HepG2 (cell line): ENCODE data around the gene FAM229B. TPM values are rescaled to one million over a fixed set of nuclear protein-coding genes. Genes with fewer than 3 reads are reported as not detected.

Experiments used
- AKAP8 ChIP-seq: sonication (generic); formaldehyde crosslinking; IDR thresholded peaks from 2 replicates; pipeline ENCODE4 v1.5.1; 2020; ENCODE audit warnings: mild to moderate bottlenecking, missing genetic modification reagents
- ATRX ChIP-seq: sonication (generic); formaldehyde crosslinking; IDR thresholded peaks from 2 replicates; pipeline ENCODE4 v1.4.0; 2020; ENCODE audit warnings: missing genetic modification reagents, borderline replicate concordance
- CREB1 ChIP-seq, 2 experiments: fragments of 450-650 bp in 1 of 2; IDR thresholded peaks; 2 replicates each; pipeline ENCODE4 v1.6.1; 2016 to 2017; ENCODE audit warnings: control low read depth in 1 of 2, mild to moderate bottlenecking in 1 of 2, missing compliant biosample characterization in 1 of 2, missing genetic modification characterization in 1 of 2
- DNMT1 ChIP-seq: sonication (generic); formaldehyde crosslinking; IDR thresholded peaks from 2 replicates; pipeline ENCODE4 v1.5.1; 2020; ENCODE audit warnings: mild to moderate bottlenecking, missing genetic modification reagents
- ELF1 ChIP-seq: sonication (generic); formaldehyde crosslinking; IDR thresholded peaks from 2 replicates; pipeline ENCODE4 v1.4.0; 2020; ENCODE audit warnings: missing genetic modification reagents
- HMG20A ChIP-seq: IDR thresholded peaks from 2 replicates; pipeline ENCODE4 v1.6.1; 2016; ENCODE audit warnings: borderline replicate concordance
- NR2F6 ChIP-seq, 2 experiments: IDR thresholded peaks; 2 replicates each; pipeline ENCODE4 v1.6.1; 2016; ENCODE audit warnings: antibody characterized with exemption in 1 of 2, mild to moderate bottlenecking in 1 of 2
- ONECUT2 ChIP-seq: sonication (generic); formaldehyde crosslinking; IDR thresholded peaks from 2 replicates; pipeline ENCODE4 v1.4.0; 2020; ENCODE audit warnings: missing genetic modification reagents
- RAD21 ChIP-seq: fragments of 450-650 bp; formaldehyde crosslinking; IDR thresholded peaks from 2 replicates; pipeline ENCODE4 v1.5.0; 2020; ENCODE audit warnings: mild to moderate bottlenecking
- RXRB ChIP-seq: IDR thresholded peaks from 2 replicates; pipeline ENCODE4 v1.6.1; 2016; ENCODE audit warnings: borderline replicate concordance, missing genetic modification reagents, missing compliant biosample characterization
- SMAD3 ChIP-seq: sonication (generic); formaldehyde crosslinking; IDR thresholded peaks from 2 replicates; pipeline ENCODE4 v1.4.0; 2020; ENCODE audit warnings: missing genetic modification reagents
- SP140L ChIP-seq: sonication (generic); formaldehyde crosslinking; IDR thresholded peaks from 2 replicates; pipeline ENCODE4 v1.4.0; 2020; ENCODE audit warnings: missing genetic modification reagents, borderline replicate concordance
- TBX2 ChIP-seq: sonication (generic); formaldehyde crosslinking; IDR thresholded peaks from 2 replicates; pipeline ENCODE4 v1.5.0; 2020; ENCODE audit warnings: missing genetic modification reagents, mild to moderate bottlenecking, borderline replicate concordance
- ZNF33B ChIP-seq: sonication (generic); formaldehyde crosslinking; IDR thresholded peaks from 2 replicates; pipeline ENCODE4 v1.5.1; 2020; ENCODE audit warnings: mild to moderate bottlenecking, missing genetic modification reagents
- polyA plus RNA-seq, 8 experiments: library from polyadenylated mRNA; depleted of rRNA in 3 of 8; stranded (reverse) in 7 of 8; unstranded in 1 of 8; fragments of >200 nt; fragmentation: Illumina TruSeq in 4 of 8; extraction: Trizol in 4 of 8; gene quantifications; 2 replicates each; pipeline versions ENCODE4 v1.2.1 to v1.2.3, GENCODE V29; 2011 to 2016; ENCODE audit warnings: low read depth in 4 of 8, missing spikeins in 1 of 8, mixed read lengths in 1 of 8; ENCODE audit not compliant: insufficient read depth in 1 of 8
- total RNA-seq, 5 experiments: library from RNA; depleted of rRNA; stranded (reverse); fragments of >200 nt; fragmentation: Illumina TruSeq; extraction: Trizol; gene quantifications; 2 replicates each; pipeline ENCODE4 v1.2.3, GENCODE V29; 2016; ENCODE audit warnings: low read depth in 1 of 5
- TF ChIP-seq, protein P1 (sequence below): sonication (generic); formaldehyde crosslinking; IDR thresholded peaks from 2 replicates; pipeline ENCODE4 v1.8.1; 2023; ENCODE audit warnings: mild to moderate bottlenecking, missing genetic modification reagents
- TF ChIP-seq, protein P2 (sequence below): sonication (generic); formaldehyde crosslinking; IDR thresholded peaks from 2 replicates; pipeline ENCODE4 v1.9.0; 2022; ENCODE audit warnings: missing genetic modification reagents, mild to moderate bottlenecking, borderline replicate concordance

FAM229B gene
- total and polyA plus RNA-seq, 2 of the 13 experiments (the other 11 are each of a cell fraction or from before 2014, with no cell fraction given) = 11.3 to 19.5 TPM

DNA sequence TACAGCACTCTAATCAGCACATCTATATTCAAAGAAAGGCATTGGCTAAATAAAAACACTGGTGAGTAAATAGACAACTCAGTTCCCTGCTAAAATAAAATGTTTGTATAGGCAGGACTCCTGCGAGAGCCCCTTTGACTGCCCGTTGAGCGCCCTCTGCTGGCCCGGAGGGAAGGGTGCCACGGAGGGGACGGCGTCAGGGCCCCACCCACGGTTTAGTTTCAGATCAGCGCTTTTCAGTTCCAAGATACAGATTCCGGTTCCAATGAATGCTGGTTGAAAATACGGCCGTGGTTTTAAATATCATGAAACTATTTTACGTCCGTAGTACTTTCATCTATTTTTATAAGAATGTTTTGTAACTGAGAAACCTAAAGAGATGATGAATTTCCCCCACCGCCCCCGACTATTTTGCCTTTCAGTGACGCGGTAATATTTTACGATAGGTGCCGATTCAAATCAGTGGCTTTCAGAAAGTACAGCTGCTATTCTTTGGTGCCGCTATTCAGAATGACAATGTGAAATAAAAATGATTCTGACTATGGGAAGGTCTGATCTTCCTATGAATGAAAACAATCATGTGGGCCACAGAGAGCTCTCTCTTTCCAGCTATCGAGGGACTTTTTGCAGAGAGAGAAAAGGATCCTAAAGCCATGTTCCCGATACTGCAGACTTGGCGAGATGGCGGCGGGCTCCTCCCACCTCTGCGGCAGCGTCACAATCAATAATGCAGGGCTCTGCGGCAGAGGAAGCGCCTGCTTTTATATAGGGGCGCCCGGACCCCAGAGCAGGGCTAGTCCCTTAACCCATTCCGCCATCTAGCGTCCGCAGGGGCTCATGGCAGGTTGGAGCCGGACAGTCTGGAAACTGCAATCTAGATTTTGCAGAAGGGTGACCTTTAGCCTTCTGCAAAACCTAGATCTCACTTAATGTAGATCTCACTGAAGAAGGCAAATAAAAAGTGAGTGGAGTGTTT lies 44.1 kb upstream of the FAM229B start (continued):
- TF ChIP-seq NR2F6 (IDR thresholded peaks at IDR 0.05) (peak; percentile 49), NR2F6 (CRISPR knock-in tag; IDR thresholded peaks at IDR 0.05) (peak; percentile 74; the same call in 1 of the 2 replicates), AKAP8 (CRISPR knock-in tag) (no peak), TBX2 (CRISPR knock-in tag) (peak; percentile 19; the same call in 1 of the 2 replicates), ATRX (no peak), RXRB (CRISPR knock-in tag) (peak; percentile 37; the same call in 1 of the 2 replicates), SP140L (CRISPR knock-in tag) (peak; percentile 56; the same call in 1 of the 2 replicates), ZNF33B (CRISPR knock-in tag) (no peak), SMAD3 (CRISPR knock-in tag) (0 out of 2 replicates have a peak, but pooled peaks have one; percentile 49), CREB1 (IDR thresholded peaks at IDR 0.05) (0 out of 2 replicates have a peak, but pooled peaks have one; percentile 17), CREB1 (CRISPR knock-in tag; IDR thresholded peaks at IDR 0.05) (peak; percentile 51), RAD21 (CRISPR knock-in tag) (peak; percentile 95), HMG20A (CRISPR knock-in tag) (peak; percentile 46; the same call in 1 of the 2 replicates), ELF1 (CRISPR knock-in tag) (0 out of 2 replicates have a peak, but pooled peaks have one; percentile 36), ONECUT2 (CRISPR knock-in tag) (peak; percentile 75), DNMT1 (CRISPR knock-in tag) (0 out of 2 replicates have a peak, but pooled peaks have one; percentile 46)
- TF ChIP-seq, protein P1, sequence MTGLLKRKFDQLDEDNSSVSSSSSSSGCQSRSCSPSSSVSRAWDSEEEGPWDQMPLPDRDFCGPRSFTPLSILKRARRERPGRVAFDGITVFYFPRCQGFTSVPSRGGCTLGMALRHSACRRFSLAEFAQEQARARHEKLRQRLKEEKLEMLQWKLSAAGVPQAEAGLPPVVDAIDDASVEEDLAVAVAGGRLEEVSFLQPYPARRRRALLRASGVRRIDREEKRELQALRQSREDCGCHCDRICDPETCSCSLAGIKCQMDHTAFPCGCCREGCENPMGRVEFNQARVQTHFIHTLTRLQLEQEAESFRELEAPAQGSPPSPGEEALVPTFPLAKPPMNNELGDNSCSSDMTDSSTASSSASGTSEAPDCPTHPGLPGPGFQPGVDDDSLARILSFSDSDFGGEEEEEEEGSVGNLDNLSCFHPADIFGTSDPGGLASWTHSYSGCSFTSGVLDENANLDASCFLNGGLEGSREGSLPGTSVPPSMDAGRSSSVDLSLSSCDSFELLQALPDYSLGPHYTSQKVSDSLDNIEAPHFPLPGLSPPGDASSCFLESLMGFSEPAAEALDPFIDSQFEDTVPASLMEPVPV = peak; percentile 28; the same call in 1 of the 2 replicates
- TF ChIP-seq, protein P2, sequence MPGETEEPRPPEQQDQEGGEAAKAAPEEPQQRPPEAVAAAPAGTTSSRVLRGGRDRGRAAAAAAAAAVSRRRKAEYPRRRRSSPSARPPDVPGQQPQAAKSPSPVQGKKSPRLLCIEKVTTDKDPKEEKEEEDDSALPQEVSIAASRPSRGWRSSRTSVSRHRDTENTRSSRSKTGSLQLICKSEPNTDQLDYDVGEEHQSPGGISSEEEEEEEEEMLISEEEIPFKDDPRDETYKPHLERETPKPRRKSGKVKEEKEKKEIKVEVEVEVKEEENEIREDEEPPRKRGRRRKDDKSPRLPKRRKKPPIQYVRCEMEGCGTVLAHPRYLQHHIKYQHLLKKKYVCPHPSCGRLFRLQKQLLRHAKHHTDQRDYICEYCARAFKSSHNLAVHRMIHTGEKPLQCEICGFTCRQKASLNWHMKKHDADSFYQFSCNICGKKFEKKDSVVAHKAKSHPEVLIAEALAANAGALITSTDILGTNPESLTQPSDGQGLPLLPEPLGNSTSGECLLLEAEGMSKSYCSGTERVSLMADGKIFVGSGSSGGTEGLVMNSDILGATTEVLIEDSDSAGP (CRISPR knock-in tag) = peak; percentile 54
- TF ChIP-seq, all 625 proteins: peak for 121
